ENCODE measurements around the gene KRABD2.

KRABD2 gene

DNA sequence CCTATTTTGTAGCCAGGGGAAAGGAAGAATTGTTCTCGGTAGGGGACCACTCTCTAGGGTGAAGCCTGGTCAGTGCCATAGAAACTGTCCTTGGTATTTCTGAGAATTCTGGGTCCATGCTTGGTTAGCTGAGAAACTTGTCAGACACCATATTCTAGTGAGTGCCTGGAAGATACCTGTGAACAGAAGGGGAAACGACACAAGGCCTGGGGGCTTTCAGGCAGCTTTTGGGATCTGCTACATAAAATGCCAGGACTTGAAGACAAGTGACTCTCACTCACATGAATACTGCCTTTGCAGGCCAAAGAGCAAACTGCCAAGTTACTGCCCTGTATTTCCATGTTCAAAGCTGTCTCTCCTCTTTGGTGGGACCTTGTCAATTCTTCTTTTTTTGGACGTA, 18.6 kb downstream of the KRABD2 start:
- H4K20me1 ChIP-seq (ENCODE audit: control insufficient read depth, insufficient read depth, insufficient read length): no peaks in the 10 kb centered on the region
- no CpG with 5 or more reads among the region's 3 CpGs for WGBS (ENCODE audit: extremely low coverage, insufficient read length, low lambda C conversion rate)
- H3K4ac ChIP-seq (ENCODE audit: low read depth, low read length): no peak overlapping the region
- no peaks in the 10 kb centered on the region for H3K27me3 ChIP-seq (ENCODE audit: insufficient read depth, low read length)
- H3K9me3 ChIP-seq (ENCODE audit: control insufficient read depth, low read depth, low read length): no peaks in the 10 kb centered on the region
- Mint-ChIP-seq H3K9me3 (peaks cover 0 to 3% of the 10 kb centered on the region in 2 experiments; a peak in 1 of 5 replicates), H3K4me1 (peaks cover 24% of the 10 kb centered on the region in 2 experiments), H3K4me3 (no peak overlapping the region), H3K27ac (no peak overlapping the region), H3K36me3 (ENCODE audit: insufficient read depth in 1 of 3, low read depth in 3 of 3) (no peaks in the 10 kb centered on the region; a peak in 1 of 7 replicates), H3K27me3 (ENCODE audit: low read depth) (no peaks in the 10 kb centered on the region)
- no peaks in the 10 kb centered on the region for H3K79me2 ChIP-seq (ENCODE audit: insufficient read depth, low read length)
- no peak overlapping the region for H3K27ac ChIP-seq (ENCODE audit: insufficient read length, low read depth, low read length)
- peaks cover 16% of the 10 kb centered on the region; the same call in 1 of the 2 replicates for H3K4me1 ChIP-seq (ENCODE audit: insufficient read depth, low read length)
- no peak overlapping the region for H3T11ph ChIP-seq (ENCODE audit: low read length)
- no peaks in the 10 kb centered on the region for H3K23me2 ChIP-seq (ENCODE audit: insufficient read length, low read depth, low read length, poor library complexity, severe bottlenecking)
- no peak overlapping the region for H3K9ac ChIP-seq (ENCODE audit: extremely low read depth, insufficient read length, low read length)
- H3K23ac ChIP-seq (ENCODE audit: insufficient read length, low read depth, low read length): no peak overlapping the region
- H3K4me2 ChIP-seq (ENCODE audit: insufficient read depth, insufficient read length, low read length): no peak overlapping the region
- no peaks in the 10 kb centered on the region for H3K79me1 ChIP-seq (ENCODE audit: insufficient read depth, low read depth, low read length, poor library complexity, severe bottlenecking)
- no peak overlapping the region for H2BK20ac ChIP-seq (ENCODE audit: low read depth, low read length, poor library complexity, severe bottlenecking)
- DNase-seq: no peak
- no peak overlapping the region for H4K5ac ChIP-seq (ENCODE audit: insufficient read length, low read depth, low read length)
- no peak overlapping the region for H3K56ac ChIP-seq (ENCODE audit: insufficient read length, low read depth, low read length)
- no peak overlapping the region for H3K18ac ChIP-seq (ENCODE audit: insufficient read length, low read depth, low read length)
- H2BK12ac ChIP-seq (ENCODE audit: insufficient read length, low read depth, low read length): no peak overlapping the region
- no peak overlapping the region for H3K14ac ChIP-seq (ENCODE audit: insufficient read depth, low read length)
- no peak overlapping the region for H2BK5ac ChIP-seq (ENCODE audit: insufficient read length, low read length)
- H2BK120ac ChIP-seq (ENCODE audit: low read depth, low read length, poor library complexity, severe bottlenecking): no peak overlapping the region
- H4K91ac ChIP-seq (ENCODE audit: insufficient read length, low read depth, low read length): no peak overlapping the region
- TF ChIP-seq CTCF (conservative IDR thresholded peaks at IDR 0.05): no peak
- no peak overlapping the region for H2BK15ac ChIP-seq (ENCODE audit: low read depth, low read length)
- no peak overlapping the region for H2AK5ac ChIP-seq (ENCODE audit: insufficient read length, low read length)
- H2AFZ ChIP-seq (ENCODE audit: low read length): no peak overlapping the region
- H4K8ac ChIP-seq (replicated peaks; ENCODE audit: insufficient read length, low read depth, low read length): no peak overlapping the region

All from H9 (cell line).